ENCODE measurements around the gene SIRPG. TPM values are rescaled to one million over a fixed set of nuclear protein-coding genes. Genes with fewer than 3 reads are reported as not detected.

The SIRPG gene
- total RNA-seq, 4 donors from 2014 or later = not detected

DNA sequence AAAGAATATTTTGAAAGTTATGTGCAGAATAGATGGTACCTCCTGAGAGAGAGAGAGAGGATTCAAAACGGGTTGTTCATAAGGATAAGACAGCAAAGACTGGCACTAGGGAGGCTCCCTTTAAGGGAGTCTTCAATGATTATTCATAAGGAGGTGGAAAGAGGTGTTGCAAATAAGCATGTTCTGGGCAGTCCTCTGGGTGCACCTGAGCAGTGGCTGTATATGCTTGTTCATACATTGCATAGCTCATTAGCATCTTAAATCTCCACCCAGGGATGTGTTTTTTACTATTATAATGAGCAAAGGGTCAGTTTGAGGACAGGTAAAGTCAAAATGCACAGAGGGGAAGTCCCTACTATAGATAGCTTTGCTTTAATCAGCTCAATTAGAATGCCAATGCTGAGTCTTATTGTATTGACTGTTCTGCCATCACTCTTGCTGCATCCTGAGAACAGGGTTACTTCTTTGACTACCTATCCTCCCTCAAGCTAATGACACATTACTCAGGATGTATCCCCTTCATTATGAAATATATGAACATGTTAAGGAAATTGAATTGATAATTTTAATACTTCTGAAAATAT is 10.0 kb upstream of the SIRPG start:
- ATAC-seq (no peak), DNase-seq (no peak)
- H3K9me3 ChIP-seq = no peaks in the 10 kb centered on the region
- H3K4me1 ChIP-seq = no peaks in the 10 kb centered on the region
- TF ChIP-seq, protein P1, sequence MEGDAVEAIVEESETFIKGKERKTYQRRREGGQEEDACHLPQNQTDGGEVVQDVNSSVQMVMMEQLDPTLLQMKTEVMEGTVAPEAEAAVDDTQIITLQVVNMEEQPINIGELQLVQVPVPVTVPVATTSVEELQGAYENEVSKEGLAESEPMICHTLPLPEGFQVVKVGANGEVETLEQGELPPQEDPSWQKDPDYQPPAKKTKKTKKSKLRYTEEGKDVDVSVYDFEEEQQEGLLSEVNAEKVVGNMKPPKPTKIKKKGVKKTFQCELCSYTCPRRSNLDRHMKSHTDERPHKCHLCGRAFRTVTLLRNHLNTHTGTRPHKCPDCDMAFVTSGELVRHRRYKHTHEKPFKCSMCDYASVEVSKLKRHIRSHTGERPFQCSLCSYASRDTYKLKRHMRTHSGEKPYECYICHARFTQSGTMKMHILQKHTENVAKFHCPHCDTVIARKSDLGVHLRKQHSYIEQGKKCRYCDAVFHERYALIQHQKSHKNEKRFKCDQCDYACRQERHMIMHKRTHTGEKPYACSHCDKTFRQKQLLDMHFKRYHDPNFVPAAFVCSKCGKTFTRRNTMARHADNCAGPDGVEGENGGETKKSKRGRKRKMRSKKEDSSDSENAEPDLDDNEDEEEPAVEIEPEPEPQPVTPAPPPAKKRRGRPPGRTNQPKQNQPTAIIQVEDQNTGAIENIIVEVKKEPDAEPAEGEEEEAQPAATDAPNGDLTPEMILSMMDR (IDR thresholded peaks at IDR 0.05 in 4 of 5, conservative IDR thresholded peaks at IDR 0.05 in 1 of 5) = no peak
- no peak for TF ChIP-seq POLR2A (IDR thresholded peaks at IDR 0.05)
- H3K4me3 ChIP-seq = no peak overlapping the region
- intact Hi-C loops (cut with DNase I; ENCODE audit: low total_unique reads) (no loop called here), in situ Hi-C loops (cut with MboI; ENCODE audit: low sequenced_read_pairs in 4 of 4) (no loop called here)
- H3K27me3 ChIP-seq = no peaks in the 10 kb centered on the region
- H3K27ac ChIP-seq = no peak overlapping the region
- no peaks in the 10 kb centered on the region for H3K36me3 ChIP-seq

DNA sequence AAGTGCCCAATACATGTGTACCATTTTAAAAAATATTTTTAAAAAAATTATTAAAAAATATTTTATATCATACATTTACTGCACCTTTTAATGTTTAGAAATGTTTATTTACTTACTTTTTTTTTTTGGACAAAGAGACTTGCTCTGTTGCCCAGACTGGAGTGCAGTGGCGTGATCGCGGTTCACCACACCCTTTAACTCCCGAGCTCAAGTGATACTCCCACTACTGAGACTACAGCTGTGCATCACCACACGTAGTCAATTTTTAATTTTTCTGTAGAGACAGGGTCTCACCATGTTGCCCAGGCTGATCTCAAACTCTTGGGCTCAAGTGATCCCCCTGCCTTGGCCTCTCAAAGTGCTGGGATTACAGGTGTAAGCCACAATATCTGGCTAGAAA is 9.2 kb upstream of the SIRPG start:
- H3K27me3 ChIP-seq = no peaks in the 10 kb centered on the region

DNA sequence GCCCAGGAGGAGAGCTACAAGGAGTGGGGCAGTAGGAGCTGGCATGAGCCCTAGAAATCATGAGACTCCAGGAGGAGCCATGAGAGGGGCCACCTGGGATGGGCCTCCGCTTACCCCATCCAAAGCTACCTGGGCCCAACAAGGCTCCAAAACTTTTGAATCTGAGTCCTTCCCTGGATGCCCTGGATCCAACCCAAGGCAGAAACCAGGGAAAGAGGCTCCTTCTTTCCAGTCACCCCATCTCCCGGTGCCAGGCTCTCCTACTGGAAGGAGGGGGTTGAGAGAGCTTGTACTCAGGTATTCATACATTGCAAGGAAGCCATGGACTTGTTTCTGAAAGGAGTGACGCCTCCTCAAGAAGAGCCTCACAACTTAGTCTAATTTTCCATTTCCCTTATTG is 7.8 kb upstream of the SIRPG start:
- Histone ChIP-seq H3K27me3 (no peaks in the 10 kb centered on the region), H3K4me3 (no peak overlapping the region), H3K36me3 (no peaks in the 10 kb centered on the region), H3K4me1 (no peaks in the 10 kb centered on the region), H3K9me3 (no peaks in the 10 kb centered on the region), H3K27ac (no peak overlapping the region)
- DNase-seq (no peak), ATAC-seq (no peak)
- intact Hi-C loops (cut with DNase I; ENCODE audit: low total_unique reads) (no loop called here), in situ Hi-C loops (cut with MboI; ENCODE audit: low sequenced_read_pairs in 4 of 4) (no loop called here)
- TF ChIP-seq, protein P1 (IDR thresholded peaks at IDR 0.05 in 4 of 5, conservative IDR thresholded peaks at IDR 0.05 in 1 of 5) = no peak
- TF ChIP-seq POLR2A (IDR thresholded peaks at IDR 0.05) = no peak

More for the DNA sequence above, 9.2 kb upstream of the SIRPG start:
- Histone ChIP-seq H3K4me1 (no peaks in the 10 kb centered on the region), H3K9me3 (no peaks in the 10 kb centered on the region), H3K27ac (no peak overlapping the region), H3K36me3 (no peaks in the 10 kb centered on the region), H3K4me3 (no peak overlapping the region)
- no peak for ATAC-seq
- intact Hi-C loops (cut with DNase I; ENCODE audit: low total_unique reads) (no loop called here), in situ Hi-C loops (cut with MboI; ENCODE audit: low sequenced_read_pairs in 4 of 4) (no loop called here)
- DNase-seq = no peak
- TF ChIP-seq POLR2A (IDR thresholded peaks at IDR 0.05) = no peak
- TF ChIP-seq, protein P1 (IDR thresholded peaks at IDR 0.05 in 4 of 5, conservative IDR thresholded peaks at IDR 0.05 in 1 of 5) = no peak

DNA sequence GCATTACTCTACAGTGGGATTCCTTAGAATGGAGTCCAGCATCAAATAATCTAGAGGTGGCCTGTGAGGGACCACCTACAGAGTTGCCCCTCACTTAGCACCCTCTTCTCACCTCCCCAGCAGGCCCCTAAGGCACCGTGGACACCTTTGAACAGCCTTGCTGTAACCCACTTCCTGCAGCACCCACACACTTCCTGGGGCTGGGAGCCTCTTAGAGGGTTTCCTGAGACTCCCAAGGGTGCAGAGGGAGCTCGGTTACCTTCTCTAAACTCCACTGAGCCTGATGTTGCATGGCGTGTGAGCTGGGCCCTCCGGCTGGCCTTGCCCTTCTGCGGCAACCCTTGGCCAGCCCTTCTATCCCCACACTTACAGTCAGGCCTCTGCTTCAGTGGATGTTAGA is 7.3 kb upstream of the SIRPG start:
- intact Hi-C loops (cut with DNase I; ENCODE audit: low total_unique reads) = no loop called here
- ATAC-seq = no peak
- Histone ChIP-seq H3K4me1 (no peaks in the 10 kb centered on the region), H3K4me3 (no peak overlapping the region), H3K27ac (no peak overlapping the region), H3K9me3 (no peaks in the 10 kb centered on the region), H3K36me3 (no peaks in the 10 kb centered on the region), H3K27me3 (no peaks in the 10 kb centered on the region)
- in situ Hi-C loops (cut with MboI; ENCODE audit: low sequenced_read_pairs in 4 of 4) = no loop called here
- DNase-seq = no peak
- no peak for TF ChIP-seq POLR2A (IDR thresholded peaks at IDR 0.05)
- TF ChIP-seq, protein P1 (IDR thresholded peaks at IDR 0.05 in 4 of 5, conservative IDR thresholded peaks at IDR 0.05 in 1 of 5) = no peak

DNA sequence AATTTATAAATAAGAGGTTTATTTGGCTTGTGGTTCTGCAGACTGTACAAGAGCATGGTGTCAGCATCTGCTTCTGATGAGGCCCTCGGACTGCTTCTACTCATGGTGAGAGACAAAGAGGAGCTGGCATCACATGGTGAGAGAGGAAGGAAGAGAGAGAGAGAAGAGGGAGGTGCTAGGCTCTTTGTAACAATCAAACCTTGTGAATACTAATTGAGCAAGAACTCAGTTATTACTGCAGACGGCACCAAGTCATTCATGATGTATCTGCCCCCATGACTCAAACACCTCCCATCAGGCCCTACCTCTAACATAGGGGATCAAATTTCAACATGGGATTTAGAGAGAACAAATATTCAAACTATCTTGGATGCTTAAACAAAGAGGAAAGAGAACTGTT is 6.3 kb upstream of the SIRPG start:
- Histone ChIP-seq H3K27ac (no peak overlapping the region), H3K36me3 (no peaks in the 10 kb centered on the region), H3K4me1 (no peaks in the 10 kb centered on the region), H3K9me3 (no peaks in the 10 kb centered on the region), H3K27me3 (no peaks in the 10 kb centered on the region), H3K4me3 (no peak overlapping the region)
- intact Hi-C loops (cut with DNase I; ENCODE audit: low total_unique reads) = no loop called here
- DNase-seq (no peak), ATAC-seq (no peak)
- no peak for TF ChIP-seq POLR2A (IDR thresholded peaks at IDR 0.05)
- TF ChIP-seq, protein P1 (IDR thresholded peaks at IDR 0.05 in 4 of 5, conservative IDR thresholded peaks at IDR 0.05 in 1 of 5) = no peak
- in situ Hi-C loops (cut with MboI; ENCODE audit: low sequenced_read_pairs in 4 of 4) = no loop called here

Data from gastrocnemius medialis (tissue), 4 donors.